Vagina (tissue), 2 donors: ENCODE measurements around the gene NOS3. TPM values are rescaled to one million over a fixed set of nuclear protein-coding genes. Genes with fewer than 3 reads are reported as not detected.

Experiments used
- DNase-seq, 2 donors: peaks; one replicate each; pipeline ENCODE4 v3.0.0-alpha.2; 2017; ENCODE audit errors: extremely low spot score in 2 of 2
- H3K27ac ChIP-seq: fragments of 200-600 bp; sonication (generic); one replicate; pipeline ENCODE4 v1.5.1; 2019
- H3K27me3 ChIP-seq: fragments of 200-600 bp; sonication (generic); one replicate; pipeline ENCODE4 v1.5.1; 2019
- H3K36me3 ChIP-seq, 2 donors: fragments of 200-600 bp; sonication (generic); one replicate each; pipeline ENCODE4 v1.5.1; 2017 to 2019
- H3K4me1 ChIP-seq: fragments of 200-600 bp; sonication (generic); one replicate; pipeline ENCODE4 v1.5.1; 2019
- H3K4me3 ChIP-seq, 2 donors: fragments of 200-600 bp; sonication (generic); 1 replicate in 1 of 2; 2 replicates in 1 of 2; pipeline ENCODE4 v1.5.1; 2016 to 2019
- H3K9me3 ChIP-seq: fragments of 200-600 bp; sonication (generic); one replicate; pipeline ENCODE4 v1.5.1; 2019
- CTCF ChIP-seq, 3 experiments: fragments of 450-650 bp in 2 of 3; fragments of 200-600 bp in 1 of 3; sonication (generic) in 1 of 3; IDR thresholded peaks; one replicate each; pipeline ENCODE4 v1.5.1; 2017 to 2019; ENCODE audit warnings: antibody characterized with exemption in 3 of 3, mild to moderate bottlenecking in 2 of 3, moderate library complexity in 2 of 3
- POLR2A ChIP-seq, 2 donors: fragments of 450-650 bp; IDR thresholded peaks; one replicate each; pipeline ENCODE4 v1.6.1; 2017; ENCODE audit warnings: antibody characterized with exemption in 2 of 2, mild to moderate bottlenecking in 2 of 2, moderate library complexity in 2 of 2
- POLR2AphosphoS5 ChIP-seq, 2 donors: sonication (generic); formaldehyde crosslinking; IDR thresholded peaks; one replicate each; pipeline ENCODE4 v1.9.0; 2017; ENCODE audit warnings: antibody characterized with exemption in 2 of 2, mild to moderate bottlenecking in 2 of 2, low read depth in 1 of 2; ENCODE audit not compliant: insufficient read depth in 1 of 2
- intact Hi-C: fragments of 100-400 bp; cut with DNase I; formaldehyde crosslinking; loops from one replicate; pipeline ENCODE4 v1.15.1; 2023
- total RNA-seq: library from RNA; depleted of rRNA; stranded (reverse); fragments of >200 nt; gene quantifications from one replicate; pipeline ENCODE4 v1.2.3, GENCODE V29; 2016

The NOS3 gene
- total RNA-seq, 1 donor from 2014 or later: 22.8 TPM

DNA sequence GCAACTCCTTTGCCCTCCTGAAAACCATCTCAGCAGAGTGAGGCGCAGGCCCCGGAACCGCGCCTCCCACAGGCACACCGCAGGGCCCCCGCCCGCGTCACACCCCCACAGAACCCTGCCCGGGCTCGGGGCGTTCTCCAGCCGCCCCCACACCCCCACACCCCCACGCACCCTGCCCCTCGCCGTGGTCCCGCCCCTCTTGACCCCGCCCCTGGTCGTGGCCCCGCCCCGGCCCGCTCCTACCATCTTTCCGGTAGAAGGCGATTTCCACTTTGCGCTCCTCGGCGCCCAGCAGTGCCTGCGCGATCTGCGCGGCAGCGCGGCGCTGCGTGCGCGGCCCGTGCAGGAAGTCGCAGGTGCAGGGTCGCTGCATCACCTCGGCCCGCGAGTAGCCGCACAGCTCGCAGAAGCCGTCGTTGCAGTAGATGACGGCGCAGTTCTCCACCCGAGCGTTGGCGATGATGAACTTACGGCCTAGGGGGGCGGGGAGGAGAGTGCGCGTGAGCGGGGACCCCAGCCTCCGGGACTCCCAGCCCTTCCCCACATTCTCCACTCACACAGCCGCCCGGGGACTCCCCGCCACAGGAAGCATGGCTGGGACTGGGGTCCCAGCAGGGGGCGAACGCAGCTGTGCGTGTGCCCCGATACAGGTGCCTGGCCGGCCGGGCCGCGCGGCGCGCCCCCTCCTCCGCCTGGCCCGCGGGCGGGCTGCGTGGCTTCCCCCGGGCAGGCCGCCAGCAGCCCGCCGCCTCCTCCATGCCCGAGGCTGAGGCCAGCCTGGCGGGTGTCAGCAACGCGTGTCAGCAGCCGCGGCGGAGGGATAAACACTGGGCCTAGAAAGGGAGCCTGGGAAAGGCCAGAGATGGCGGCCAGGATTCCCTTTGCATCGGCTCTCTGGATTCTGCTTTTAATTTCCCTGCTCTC is 16.1 kb upstream of the NOS3 start:
- DNase-seq: no peak
- Histone ChIP-seq H3K4me3 (peak overlapping the region; percentile 36 to 52), H3K9me3 (no peaks in the 10 kb centered on the region), H3K27me3 (peaks cover 3% of the 10 kb centered on the region), H3K4me1 (peaks cover 38% of the 10 kb centered on the region), H3K27ac (no peak overlapping the region), H3K36me3 (no peaks in the 10 kb centered on the region)
- no peak for TF ChIP-seq CTCF (IDR thresholded peaks at IDR 0.05)
- peak in 1 of 2 donors; percentile 48 for TF ChIP-seq POLR2AphosphoS5 (IDR thresholded peaks at IDR 0.05; ENCODE audit: insufficient read depth in 1 of 2, low read depth in 1 of 2)
- intact Hi-C loops: no loop called here

DNA sequence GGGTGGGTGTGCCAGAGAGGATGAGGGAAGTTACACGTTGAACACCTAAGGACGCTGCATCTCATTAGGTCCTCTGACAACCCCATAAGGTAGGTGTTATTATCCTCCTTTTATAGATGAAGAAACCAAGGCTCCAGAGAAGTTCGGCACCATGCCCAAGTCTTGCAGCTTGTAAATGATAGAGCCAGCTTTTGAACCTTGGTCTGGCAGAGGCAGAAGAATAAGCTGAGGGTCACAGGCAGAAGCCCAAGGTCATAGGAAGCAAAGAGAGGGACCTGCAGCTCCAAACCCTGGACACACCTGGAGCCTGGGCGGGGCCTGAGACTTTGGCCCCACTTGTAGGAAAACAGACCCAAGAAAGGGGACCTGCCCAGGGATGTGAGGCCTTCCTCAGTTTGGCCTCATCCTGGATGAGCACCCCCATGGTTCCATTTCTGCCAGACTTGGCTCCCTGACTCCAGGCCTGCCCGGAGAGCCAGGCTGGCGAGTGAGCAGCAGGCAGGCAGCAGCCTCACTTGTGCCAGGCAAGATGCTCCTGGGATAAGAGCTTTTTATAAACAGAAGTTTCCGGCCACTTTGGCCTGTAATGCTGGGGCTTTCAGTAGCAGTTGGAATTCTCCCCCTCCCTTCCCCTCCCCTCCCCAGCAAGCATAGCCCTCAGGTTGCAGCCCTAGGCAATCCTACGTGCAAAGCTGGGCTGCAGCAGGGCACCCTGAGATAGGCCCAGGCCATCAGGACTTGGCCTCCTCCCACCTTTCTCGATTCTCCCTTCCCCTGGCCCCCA is 15.1 kb upstream of the NOS3 start:
- peak overlapping the region; percentile 36 to 52 for H3K4me3 ChIP-seq
- H3K27me3 ChIP-seq: peaks cover 3% of the 10 kb centered on the region
- intact Hi-C loops: no loop called here
- H3K27ac ChIP-seq: no peak overlapping the region
- DNase-seq: no peak
- TF ChIP-seq POLR2AphosphoS5 (IDR thresholded peaks at IDR 0.05; ENCODE audit: insufficient read depth in 1 of 2, low read depth in 1 of 2) (no peak), POLR2A (IDR thresholded peaks at IDR 0.05) (no peak), CTCF (IDR thresholded peaks at IDR 0.05) (no peak)
- H3K4me1 ChIP-seq: peaks cover 38% of the 10 kb centered on the region
- no peaks in the 10 kb centered on the region for H3K9me3 ChIP-seq
- H3K36me3 ChIP-seq: no peaks in the 10 kb centered on the region

- H3K27me3 ChIP-seq: peaks cover 3% of the 10 kb centered on the region
- TF ChIP-seq POLR2AphosphoS5 (IDR thresholded peaks at IDR 0.05; ENCODE audit: insufficient read depth in 1 of 2, low read depth in 1 of 2): no peak
- TF ChIP-seq CTCF (IDR thresholded peaks at IDR 0.05): no peak
- no peak for TF ChIP-seq POLR2A (IDR thresholded peaks at IDR 0.05)
- H3K4me3 ChIP-seq: peak overlapping the region in 1 of 2 donors; percentile 50
- H3K27ac ChIP-seq: no peak overlapping the region
- H3K36me3 ChIP-seq: no peaks in the 10 kb centered on the region
- intact Hi-C loops: no loop called here
- no peak for DNase-seq
- H3K4me1 ChIP-seq: peaks cover 38% of the 10 kb centered on the region
- H3K9me3 ChIP-seq: no peaks in the 10 kb centered on the region
Measured at GRCh38 chr7:150976529-150977381, 14.1 kb upstream of the NOS3 start.

GRCh38 chr7:150977382-150978125 is 13.3 kb upstream of the NOS3 start:
- intact Hi-C loops: no loop called here

More at GRCh38 chr7:150977382-150978125, 13.3 kb upstream of the NOS3 start:
- H3K4me3 ChIP-seq: peak overlapping the region; percentile 24 to 50
- no peak overlapping the region for H3K27ac ChIP-seq
- H3K27me3 ChIP-seq: peaks cover 3% of the 10 kb centered on the region
- peaks cover 38% of the 10 kb centered on the region for H3K4me1 ChIP-seq
- DNase-seq: no peak
- H3K36me3 ChIP-seq: no peaks in the 10 kb centered on the region
- H3K9me3 ChIP-seq: no peaks in the 10 kb centered on the region
- TF ChIP-seq POLR2A (IDR thresholded peaks at IDR 0.05): no peak
- no peak for TF ChIP-seq POLR2AphosphoS5 (IDR thresholded peaks at IDR 0.05; ENCODE audit: insufficient read depth in 1 of 2, low read depth in 1 of 2)
- TF ChIP-seq CTCF (IDR thresholded peaks at IDR 0.05): no peak
